ENCODE data around the gene FUT1.

DNA sequence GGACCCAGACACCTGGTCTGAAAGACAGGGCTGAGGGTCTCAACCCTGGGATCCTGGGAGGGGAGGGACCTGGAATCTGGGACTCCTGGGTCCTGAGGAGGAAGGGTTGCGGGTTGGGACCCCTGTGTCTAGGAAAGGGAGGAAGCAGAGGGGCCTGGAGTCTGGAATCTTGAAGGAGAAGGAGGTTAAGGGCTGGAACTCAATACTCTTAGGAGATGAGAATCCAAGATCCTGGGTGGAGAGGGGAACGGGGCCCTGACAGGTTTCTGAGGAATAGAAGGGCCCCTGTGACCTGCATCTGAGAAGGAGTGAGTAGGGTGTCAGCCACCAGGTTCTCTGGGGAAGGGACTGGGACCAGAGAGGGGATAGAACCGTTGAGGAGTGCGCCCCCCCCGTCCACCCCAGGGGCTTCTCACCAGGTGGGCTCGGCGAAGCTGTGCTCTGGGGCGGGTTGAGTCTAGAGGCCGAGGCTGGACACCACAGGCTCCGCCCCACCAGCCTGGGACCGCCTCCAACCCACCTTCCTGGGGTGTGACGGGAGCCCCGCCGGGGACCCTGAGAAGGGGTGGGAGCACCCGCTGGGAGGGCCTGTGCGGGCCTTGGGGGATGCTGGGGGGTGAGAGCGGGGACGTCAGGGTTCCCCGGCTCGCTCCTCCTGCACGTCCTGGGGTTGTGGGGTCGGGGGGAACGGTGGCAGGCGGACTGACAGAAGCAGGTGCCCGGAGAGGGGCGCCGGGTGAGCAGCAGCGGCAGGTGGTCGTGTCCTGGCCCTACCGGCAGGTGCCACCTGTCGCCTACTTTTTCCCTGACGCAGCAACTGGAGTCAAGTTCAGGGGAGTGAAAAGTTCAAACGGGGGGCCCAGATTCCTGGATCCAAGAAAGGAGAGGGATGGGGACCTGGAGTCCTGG, 32.9 kb downstream of the FUT1 start, which contains the start of gene MAMSTR:
- TF ChIP-seq POLR2A (IDR thresholded peaks at IDR 0.05; ENCODE audit: low read depth, low read length) (no peak), PAX5 (IDR thresholded peaks at IDR 0.05; ENCODE audit: insufficient read depth, low read length, severe bottlenecking) (no peak), TAF1 (IDR thresholded peaks at IDR 0.05; ENCODE audit: low read depth, low read length) (no peak)

Measured in GM12891 (cell line).